Renal cortical epithelial cell (primary cell): ENCODE measurements around the gene ABLIM1. TPM values are rescaled to one million over a fixed set of nuclear protein-coding genes. Genes with fewer than 3 reads are reported as not detected.

ENCODE experiments used
- DNase-seq: peaks from one replicate; pipeline ENCODE4 v3.0.0-alpha.2; 2011; ENCODE audit warnings: low read depth
- total RNA-seq: library from RNA; depleted of rRNA; stranded (reverse); fragments of >200 nt; gene quantifications from 2 replicates; pipeline ENCODE4 v1.2.3, GENCODE V29; 2014

The ABLIM1 gene
- total RNA-seq, 1 donor from 2014 or later: 77.4 TPM

DNA sequence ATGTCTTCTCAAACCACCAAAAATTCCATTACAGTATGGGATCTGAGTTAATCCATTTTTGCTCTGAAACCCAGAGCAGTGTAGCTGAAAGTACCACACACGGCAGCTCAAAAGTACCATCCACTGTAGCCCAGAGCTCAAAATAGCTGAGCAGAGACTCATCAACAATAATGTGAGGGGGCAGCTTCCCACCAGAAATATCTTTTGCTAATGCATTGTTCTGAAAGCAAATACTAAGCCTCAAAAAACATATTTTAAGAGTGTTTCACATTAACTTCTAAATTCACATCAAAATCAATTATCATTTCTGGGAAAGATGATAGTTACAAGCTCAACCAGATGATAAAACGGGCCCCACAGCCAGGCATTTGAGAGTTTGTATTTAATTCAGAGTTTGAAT is 73.7 kb downstream of the ABLIM1 start:
- no peak for DNase-seq

- DNase-seq: no peak
Measured at GRCh38 chr10:114581071-114581470, 77.0 kb downstream of the ABLIM1 start.

DNA sequence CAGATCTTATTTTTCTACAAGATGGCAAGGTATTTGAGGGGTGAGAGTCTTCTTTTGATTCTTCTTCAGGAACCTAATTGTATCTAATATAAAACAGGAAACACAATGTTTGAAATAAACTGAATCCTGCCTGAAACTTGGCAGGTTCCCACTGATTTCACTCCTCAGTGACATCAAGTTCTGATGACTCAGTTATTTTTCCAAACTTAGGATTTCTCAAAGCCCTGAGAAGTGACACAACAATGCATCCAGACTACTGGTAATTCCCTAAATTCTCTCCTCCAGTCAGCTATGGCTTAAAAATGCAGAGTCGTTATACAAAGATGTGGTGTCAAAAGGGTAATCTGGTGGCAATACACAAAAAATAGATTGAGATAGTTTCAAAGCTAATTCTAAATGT is 80.9 kb downstream of the ABLIM1 start:
- DNase-seq: peak; percentile 95

DNA sequence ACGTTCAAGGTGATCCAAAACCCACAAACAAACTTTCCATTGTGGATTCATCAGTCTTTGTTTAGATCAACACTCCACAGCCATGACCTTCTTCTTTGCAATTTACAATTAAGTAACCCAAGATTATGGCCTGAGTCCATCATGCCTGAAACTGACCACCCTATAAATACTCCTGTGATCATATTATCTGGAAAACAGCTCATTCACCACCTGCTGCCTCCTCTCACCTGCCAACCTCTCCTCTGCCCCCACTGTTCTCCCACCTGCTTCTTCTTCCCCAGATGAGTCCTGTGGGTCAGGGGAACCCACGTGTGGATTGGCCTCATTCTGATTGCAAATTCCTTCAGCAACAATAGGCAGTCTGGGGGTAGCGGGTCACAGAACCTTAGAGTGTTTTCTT is 81.4 kb downstream of the ABLIM1 start:
- DNase-seq: no peak

DNA sequence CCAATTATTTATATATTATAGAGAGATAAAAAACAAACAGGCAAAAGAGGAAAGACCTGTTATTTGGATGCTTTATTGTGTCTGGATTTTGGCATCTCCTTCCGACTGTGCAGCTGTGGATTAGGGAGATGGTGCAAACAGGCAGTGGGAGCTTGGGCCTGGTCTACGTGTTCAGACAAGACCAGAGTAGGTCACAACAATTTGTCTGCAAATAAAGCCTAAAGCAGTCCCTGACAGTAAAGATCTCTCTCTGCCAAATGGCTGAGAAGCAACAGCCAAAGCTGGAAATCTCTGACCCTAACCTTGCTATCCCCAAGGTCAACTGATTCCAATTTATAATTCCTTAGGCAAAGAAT is 82.0 kb downstream of the ABLIM1 start:
- DNase-seq: no peak

DNA sequence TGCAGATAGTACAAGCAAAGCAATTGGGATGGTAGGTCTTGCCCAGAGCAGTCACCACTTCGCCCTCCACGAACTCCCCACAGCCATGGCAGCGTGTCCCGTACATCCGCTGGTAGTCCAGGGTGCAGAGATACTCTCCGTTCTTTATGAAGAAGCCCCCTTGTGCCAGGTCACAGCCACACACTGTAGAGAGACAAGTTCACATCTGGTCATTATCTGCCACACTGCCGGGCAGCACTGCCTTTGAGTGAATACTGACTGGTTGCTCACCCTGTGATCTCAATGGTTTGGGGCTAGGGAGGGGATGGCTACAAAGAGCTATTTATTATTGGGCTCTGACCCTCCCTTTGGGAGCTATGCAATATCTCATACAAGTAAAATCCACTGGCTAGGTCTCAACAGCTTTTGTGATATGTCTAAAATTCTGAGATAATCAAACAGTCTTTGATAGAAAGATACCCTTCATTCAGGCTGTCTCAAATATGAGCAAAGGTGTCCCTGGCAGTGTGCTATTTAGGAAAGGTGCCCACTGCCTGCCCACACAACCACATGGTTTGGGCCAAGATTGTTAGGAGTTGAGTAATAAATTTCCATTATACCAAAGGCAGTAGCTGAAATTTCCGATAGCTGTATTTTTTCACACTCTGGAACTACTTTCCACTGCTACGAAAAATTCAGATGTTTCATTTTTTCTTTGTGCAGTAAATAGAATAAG is 82.5 kb downstream of the ABLIM1 start:
- peak; percentile 25 for DNase-seq

GRCh38 chr10:114573330-114574045 is 84.6 kb downstream of the ABLIM1 start:
- peak; percentile 32 for DNase-seq

DNA sequence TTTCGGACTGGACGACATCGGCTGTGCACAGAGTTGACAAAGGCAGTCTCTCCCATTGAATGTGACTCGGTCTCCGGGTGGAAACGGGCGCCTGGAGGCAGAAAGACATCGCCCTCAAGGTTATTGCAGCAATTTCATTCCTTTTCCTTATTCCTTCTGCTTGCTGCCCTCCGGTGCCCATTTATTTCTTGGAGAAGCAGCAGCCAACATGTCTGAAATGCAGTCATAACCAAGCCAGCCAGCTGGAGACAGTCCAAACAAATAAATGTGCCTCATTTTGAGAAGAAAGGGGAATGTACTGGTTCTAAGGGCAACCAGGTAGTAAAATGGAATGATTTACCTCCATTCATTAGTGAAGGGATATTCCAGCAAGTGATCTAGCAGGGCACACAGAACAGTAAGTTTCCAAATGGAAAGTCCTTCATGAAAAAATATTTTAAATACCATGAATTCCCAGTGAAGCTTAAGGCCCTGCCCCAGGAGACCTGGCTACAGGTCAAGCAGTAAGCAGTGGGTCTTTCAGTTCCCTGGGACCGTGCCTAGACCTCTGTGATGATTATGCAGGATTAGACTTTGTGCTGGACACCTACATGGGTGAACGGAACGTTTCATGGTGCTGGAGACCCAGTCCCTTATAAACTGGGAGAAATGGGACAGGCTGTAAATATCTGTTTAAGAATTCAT is 86.6 kb downstream of the ABLIM1 start:
- peak; percentile 94 for DNase-seq

DNA sequence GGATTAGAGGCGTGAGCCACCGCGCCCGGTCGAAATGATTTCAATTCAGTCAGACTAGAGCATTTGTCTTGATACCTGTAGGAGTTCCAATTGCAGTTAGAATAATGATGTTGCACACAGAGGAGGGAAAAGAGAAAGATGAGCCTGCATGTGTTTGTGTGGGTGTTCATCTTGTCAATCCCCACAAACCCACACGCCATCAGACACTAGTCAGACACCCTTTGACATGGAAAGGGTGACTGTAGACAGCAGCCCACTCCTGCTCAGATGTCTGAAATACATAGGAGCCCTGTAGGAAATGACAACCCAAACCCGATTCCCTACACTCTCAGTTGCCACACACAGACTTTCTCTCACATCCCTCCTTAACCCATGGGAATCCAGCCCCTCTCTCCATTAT is 92.0 kb downstream of the ABLIM1 start:
- no peak for DNase-seq

DNA sequence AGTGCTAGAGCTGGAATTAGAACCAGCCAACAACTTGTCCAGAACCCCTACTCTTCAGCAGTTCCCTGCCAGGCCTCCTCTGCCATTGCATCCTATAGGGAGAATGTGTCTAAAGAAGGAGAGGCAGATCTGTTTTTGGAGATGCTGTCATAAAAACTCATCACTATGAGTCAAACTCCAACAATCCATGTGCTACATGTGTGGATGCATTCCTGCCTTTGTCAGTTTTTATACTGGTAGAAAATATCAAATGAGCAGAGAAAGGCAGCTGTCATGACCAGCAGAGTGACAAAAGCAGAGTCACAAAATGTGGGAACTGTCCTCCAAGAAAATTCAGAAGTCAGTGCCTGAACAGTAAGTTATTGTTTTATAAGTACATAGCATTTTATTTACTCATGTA is 93.0 kb downstream of the ABLIM1 start:
- DNase-seq: no peak

DNA sequence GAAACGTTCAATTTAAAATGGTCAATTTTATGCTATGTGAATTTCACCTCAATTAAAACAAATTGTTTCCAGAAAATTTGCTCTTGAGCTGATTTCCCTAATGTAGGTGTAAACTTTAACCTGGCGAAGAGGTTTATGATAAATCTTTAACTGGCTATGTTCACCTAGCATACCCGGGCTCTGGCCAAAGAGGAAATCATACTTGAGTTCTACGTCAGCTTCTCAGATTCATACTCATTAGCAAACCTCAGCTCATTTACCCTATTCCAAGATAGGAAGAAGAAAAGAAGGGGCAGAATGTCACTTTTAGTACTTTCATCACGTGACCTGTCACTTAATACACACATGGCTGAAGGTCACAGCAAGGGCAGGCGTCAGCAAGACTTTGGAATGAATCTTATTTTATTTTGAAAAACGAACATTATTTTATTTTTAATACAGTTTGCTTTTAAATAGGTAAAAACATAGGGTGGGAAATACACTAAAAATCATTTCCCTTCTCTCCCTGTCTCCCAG is 97.0 kb downstream of the ABLIM1 start:
- peak; percentile 64 for DNase-seq

DNA sequence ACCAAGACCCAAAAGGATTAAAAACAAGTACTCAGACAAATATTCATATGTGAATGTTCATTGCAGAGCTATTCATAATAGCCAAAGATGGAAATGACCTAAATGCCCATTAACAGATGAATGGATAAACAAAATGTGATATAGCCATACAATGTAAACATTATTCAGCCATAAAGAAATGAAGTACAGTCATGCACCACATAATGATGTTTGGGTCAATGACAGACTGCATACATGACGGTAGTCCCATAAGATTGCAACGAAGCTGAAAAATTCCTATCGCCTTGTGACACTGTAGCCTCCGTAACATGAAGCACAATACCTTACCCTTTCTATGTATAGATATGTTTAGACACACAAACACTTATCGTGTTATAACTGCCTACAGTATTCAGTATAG is 97.9 kb downstream of the ABLIM1 start:
- DNase-seq: no peak

DNA sequence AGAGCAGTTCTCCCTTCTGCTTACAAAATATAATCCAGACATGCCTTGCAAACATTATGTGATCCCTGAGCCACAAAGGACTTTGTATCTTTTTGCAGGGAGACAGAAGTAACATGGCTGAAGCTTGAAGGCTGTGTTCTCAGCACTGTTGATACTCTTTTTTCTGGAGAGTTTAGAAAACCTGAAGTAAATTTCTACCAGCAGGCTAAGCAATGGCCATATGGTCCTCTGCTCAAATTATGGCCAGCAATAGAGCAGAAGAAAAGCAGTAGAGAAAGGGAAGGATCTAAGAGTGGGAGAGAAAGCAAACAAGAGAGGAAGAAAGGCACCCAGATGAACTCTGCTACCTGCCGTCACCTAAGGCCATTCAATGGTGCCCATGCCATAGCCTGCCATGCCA is 98.4 kb downstream of the ABLIM1 start:
- DNase-seq: no peak

GRCh38 chr10:114557854-114558253 is 100.2 kb downstream of the ABLIM1 start:
- DNase-seq: no peak

GRCh38 chr10:114556236-114557122 is 101.6 kb downstream of the ABLIM1 start:
- DNase-seq: no peak

DNA sequence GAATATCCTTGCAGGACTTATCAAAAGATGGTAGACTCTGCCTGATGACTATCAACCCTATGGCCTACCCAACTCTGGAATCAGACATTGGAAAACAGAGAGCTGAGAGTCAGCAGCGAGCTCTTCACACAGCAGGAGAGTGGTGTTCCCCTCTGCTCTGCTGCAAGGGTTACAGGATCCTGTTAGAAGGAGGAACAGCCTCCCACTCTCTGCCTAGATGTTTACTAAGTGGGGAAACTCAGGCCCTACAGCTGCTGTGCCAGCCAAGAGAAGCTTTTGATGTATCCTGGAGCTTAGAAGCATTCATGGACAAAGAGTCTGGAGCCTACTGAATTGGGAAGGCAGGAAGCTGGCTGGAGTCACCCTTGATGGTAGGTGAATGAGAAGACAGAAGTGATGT is 104.6 kb downstream of the ABLIM1 start:
- DNase-seq: no peak

GRCh38 chr10:114552050-114552449 is 106.0 kb downstream of the ABLIM1 start:
- no peak for DNase-seq

GRCh38 chr10:114551636-114551972 is 106.5 kb downstream of the ABLIM1 start:
- no peak for DNase-seq

GRCh38 chr10:114550756-114551635 is 107.1 kb downstream of the ABLIM1 start:
- DNase-seq: peak; percentile 51

DNA sequence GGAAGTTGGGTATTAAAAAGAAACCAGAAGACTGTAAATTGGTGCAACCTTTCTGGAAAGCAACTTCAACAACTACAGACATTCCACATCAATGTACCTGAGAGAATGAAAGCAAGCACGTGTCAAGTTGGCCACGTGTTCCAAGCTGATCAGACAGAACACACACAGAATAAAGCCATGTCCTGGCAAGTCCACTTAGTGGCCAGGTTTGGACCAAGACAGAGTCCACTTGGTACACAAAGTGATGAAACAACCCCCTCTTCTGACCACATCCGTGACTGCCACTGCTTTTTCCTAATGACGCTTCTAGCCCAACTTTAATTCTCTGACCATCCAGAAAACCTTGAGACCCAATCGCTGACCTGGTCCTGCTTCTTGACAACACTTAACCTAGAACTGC is 109.4 kb downstream of the ABLIM1 start:
- DNase-seq: peak; percentile 59

DNA sequence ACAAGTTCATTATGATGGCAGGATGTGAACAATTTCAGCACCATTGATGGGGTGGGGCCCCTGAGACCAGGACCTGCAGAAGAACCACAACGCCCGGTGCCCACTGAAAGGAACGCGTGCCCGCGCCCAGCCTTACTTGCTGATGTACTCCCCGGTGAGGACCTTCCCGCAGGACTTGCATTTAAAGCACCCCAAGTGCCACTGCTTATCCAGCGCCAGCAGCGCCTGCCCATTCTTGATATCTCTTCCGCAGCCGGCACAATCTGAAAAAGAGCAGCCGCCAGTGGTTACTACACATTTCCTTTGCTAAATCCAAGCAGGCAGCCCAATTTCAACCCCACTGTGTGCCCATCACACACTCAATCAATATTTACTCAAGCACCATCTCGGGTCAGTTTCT is 110.6 kb downstream of the ABLIM1 start:
- no peak for DNase-seq
